C4-2B (cell line): ENCODE results near the gene FCGR2B.
"Not testable (repeated sequence)": the region's sequence is repeated elsewhere in the genome, so short reads cannot be mapped to it uniquely, and the experiment has no call there.

Experiments used
- H3K27ac ChIP-seq: fragments of 450-650 bp; 2 replicates; pipeline ENCODE4 v1.5.1; 2017
- ZFX ChIP-seq: fragments of 450-650 bp; IDR thresholded peaks from 2 replicates; pipeline ENCODE4 v1.6.1; 2017
- TF ChIP-seq, protein P1 (sequence below): fragments of 450-650 bp; conservative IDR thresholded peaks from 2 replicates; pipeline ENCODE4 v1.5.1; 2017; ENCODE audit warnings: mild to moderate bottlenecking

Gene FCGR2B

DNA sequence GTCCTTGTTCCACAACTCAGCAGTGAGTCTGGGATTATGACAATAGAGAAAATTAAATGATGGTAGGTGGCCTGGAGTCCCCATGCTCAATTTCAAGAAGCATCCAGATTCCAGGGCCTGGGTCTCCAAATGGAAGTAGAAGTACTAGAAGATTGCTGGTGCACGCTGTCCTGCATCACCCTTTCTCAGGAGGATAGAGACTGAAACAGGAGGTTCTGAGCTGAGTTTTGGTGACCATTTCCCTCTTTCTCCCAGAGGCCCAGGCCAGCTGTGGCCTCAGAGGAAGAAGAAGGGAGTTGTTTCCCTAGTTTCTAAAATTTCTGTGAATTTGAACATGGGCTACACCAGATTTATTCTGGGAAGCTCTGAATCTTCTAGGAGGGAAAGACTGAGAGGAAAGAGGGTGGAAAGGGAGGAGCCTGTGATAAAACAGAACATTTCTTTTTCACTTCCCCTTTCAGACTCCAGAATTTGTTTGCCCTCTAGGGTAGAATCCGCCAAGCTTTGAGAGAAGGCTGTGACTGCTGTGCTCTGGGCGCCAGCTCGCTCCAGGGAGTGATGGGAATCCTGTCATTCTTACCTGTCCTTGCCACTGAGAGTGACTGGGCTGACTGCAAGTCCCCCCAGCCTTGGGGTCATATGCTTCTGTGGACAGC lies at the start of gene FCGR2B:
Gene FCGR2B (plus strand): TSS at position 460 of the 656 bp plus-strand sequence. CDS start 99 bp downstream, at position 559.
- not testable (repeated sequence) for H3K27ac ChIP-seq

DNA sequence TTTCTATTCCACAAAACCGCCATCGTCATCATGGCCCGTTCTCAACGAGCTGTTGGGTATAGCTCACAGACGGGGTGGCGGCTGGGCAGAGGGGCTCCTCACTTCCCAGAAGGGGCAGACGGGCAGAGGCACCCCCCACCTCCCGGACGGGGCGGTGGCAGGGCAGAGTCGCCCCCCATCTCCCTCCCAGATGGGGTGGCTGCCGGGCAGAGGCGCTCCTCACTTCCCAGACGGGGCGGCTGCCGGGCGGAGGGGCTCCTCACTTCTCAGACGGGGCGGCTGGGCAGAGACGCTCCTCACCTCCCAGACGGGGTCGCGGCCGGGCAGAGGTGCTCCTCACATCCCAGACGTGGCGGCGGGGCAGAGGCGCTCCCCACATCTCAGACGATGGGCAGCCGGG lies 46.5 kb upstream of the FCGR2B start:
- H3K27ac ChIP-seq = not testable (repeated sequence)

DNA sequence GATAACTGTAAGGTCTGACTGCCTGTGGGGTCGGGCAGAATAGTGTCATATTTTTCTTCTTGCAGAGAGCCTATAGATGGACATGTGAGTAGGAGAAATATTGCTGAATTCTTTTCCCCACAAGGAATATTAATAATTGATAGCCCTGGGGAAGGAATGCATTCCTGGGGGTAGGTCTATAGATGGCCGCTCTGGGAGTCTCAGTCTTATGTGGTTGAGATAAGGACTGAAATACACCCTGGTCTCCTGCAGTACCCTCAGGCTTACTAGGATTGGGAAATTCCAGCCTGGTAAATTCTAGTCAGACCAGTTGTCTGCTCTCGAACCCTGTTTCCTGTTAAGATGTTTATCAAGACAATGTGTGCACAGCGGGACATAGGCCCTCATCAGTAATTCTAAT lies 44.4 kb upstream of the FCGR2B start:
- not testable (repeated sequence) for H3K27ac ChIP-seq

DNA sequence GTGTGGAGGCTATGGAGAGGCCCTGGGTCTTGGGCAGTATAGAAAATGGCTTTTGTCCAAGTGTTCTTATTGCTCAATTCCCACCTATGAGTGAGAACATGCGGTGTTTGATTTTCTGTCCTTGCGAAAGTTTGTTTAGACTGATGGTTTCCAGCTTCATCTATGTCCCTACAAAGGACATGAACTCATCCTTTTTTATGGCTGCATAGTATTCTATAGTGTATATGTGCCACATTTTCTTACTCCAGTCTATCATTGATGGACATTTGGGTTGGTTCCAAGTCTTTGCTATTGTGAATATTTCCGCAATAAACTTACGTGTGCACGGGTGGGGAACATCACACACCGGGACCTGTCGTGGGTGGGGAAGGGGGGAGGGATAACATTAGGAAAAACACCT lies 42.5 kb upstream of the FCGR2B start:
- not testable (repeated sequence) for H3K27ac ChIP-seq

DNA sequence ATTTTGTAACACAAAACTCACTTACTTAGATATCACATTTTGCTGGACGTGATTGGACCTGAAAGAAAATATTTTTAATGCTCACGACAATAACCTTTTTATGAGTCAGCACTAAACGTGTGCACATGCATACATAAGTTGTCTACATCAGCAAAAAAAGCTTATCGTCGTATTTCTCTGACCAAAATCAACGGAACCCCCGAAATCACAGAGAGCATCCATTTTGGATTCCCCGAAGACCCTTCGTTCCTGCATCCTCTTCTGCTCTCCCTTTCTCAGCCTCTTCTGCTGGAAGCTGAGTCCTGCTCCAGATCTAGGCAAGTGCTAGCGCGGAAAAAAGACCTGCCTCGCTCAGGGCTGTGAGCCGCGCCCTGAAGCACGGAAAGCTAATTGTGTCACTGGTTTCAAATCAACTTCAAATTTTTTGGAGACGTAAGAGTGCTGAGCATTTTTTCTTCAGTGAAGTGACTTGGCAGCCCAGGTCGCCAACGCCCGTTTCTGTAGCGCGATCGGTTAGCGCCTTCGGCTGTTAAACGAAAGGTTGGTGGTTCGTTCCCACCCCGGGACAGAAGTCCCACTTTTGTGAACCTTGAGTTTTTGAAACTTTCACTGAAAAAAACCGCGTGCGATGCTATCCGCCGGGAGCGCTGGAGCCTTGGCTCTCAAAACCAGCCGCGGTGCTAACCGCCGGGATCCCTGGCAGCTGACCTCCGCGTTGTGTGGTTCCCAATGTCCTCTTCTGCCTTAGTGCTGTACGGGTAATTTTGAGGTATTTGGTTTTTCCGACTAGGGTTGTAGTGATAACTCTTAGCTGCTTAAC lies 41.6 kb upstream of the FCGR2B start:
- not testable (repeated sequence) for H3K27ac ChIP-seq

DNA sequence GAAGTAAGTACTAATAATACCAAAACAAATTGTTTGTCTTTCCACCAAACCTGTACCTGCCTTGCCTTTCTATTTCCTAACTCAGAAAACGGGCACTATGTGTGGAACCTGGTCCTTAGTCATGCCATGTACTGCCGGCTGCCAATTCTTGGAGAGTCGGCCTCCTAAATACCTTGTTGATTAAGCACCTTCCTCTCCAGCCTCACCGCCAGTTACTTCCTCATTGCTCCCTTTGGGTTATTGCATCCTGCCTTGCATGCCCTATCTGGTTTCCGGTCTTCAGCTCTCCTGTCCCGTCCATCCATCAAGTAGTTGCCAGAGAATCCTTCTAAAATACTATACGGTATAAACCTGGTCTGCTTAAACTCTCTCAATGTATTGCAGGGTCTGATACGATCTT lies 40.9 kb upstream of the FCGR2B start:
- H3K27ac ChIP-seq = not testable (repeated sequence)

DNA sequence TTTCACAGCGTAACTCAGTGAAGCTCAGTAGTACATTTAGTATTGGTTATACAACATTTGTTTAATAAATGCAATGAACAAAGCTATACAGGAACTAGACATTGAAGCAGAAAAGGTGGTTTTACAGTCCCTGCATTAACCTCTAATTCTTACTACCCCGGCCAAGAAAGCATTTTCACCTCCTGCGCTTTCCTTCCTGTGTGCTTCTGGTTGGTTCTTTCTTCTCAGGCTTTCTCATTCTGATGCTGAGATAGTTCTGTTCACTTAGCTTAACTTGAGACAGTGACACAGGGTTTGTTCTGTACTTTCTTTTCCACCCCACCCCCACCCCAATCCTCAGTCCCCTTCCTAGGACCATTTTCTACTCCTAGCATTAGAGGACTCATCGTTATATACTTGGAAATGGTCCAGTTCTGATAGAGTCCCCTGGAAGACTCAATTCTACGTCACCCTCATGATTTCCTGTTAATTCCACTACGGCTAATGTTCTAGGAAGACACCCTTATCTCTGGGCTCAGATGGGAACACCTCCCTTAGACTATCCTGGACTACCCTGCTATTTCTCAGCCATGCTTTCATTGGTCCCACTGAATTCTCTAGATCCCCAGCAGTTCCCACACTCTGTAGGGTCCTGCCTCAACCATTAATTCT lies 39.4 kb upstream of the FCGR2B start:
- H3K27ac ChIP-seq = not testable (repeated sequence)

DNA sequence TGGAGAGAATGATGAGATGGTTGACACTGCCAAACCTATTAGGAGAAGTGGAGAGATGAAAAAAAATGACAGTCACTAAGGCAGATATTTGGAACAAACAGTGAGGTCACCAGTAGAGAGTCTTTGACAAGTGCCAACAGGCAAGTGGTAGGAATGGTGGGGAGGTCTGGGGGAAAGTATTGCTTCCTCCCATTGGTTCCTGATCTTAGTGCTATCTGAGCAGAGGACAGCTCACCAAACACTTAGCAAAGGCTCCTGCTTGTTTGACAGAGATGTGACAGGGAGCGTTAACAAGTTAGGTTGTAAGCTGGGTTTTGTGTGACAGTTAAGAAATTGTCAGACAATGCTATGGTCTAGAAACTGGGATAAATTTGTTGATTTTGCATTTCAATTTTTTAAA lies 38.3 kb upstream of the FCGR2B start:
- not testable (repeated sequence) for H3K27ac ChIP-seq

DNA sequence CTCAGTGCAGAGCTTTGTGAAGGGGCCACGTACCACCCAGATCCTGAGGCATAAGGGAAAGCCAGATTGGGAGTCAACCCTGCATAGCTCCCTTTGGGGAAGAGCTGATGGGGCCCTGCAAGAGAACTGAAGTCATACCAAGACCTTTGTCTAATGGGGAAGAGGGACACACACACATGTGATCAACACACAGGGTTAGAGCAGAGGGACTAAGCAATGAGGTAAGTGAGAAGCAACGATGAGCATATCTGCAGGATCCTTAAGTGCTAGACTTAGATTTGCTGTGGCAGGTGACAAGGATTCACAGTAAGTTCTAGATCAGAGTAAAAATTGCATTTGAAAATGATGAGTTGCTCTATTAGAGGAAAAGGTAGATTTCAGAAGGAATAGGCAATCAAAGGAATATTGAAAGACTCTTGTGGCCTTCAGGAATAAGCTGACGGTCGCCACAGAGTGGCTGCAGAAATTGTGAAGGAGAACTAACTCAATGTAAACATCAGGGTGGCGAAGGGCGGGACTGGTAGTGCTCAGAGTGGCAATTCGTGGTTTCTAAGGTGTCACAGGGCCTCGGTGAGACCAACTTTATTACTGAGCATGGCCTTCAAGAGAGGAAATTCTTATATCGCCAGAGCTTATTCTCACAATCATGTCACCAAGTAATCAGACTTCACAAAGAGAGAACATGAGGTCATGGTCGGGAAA lies 36.3 kb upstream of the FCGR2B start:
- not testable (repeated sequence) for H3K27ac ChIP-seq

DNA sequence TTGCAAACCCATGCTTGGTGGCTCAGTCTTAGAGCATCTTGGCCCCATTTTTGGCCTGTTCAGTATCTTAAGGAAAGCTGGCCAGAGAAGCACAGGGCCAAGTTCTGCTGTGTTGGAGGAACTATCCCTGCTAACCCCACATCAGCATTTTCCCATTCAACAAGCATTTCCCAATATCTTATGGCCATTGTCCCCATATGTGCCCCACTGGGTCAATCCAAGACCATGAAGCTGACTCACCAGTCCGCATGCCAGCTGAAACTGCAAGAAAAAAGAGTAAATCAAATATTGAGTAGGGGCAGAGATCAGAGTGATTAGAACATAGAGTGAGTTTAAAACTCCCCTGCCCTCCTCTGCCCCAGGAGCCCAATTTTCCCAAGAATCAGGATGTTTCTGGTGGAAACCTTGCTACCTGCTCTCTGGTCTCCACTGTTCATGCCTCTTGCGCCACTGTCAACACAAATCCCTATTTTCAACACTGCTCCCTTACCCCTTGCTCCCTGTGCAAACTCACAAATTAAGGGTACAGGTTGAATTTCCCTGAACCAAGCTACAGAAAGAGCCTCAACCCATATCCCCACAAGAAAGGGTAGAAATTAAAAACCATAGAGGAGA lies 32.7 kb upstream of the FCGR2B start:
- not testable (repeated sequence) for H3K27ac ChIP-seq

DNA sequence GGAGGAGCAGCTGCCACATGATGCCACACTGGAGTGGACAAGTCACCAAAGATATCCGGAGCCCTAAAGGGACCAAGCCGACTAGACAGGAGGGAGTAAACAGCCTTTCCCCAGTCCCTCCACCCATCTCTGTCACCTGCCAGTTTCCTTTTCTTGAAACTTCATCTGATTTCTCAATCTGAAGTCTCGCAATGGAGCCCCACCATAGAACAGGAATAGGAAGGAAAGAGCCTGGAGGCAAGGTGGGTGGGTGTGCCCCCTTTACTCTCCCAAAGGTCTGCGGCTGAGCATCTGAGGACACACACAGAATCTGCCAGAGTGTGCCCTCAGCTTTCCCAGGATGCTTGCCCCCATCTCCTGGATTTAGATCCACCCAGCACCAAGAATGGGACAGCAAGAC lies 31.9 kb upstream of the FCGR2B start, which contains the start of gene FCGR3B:
Gene FCGR3B (minus strand): TSS at position 101 of the 400 bp plus-strand sequence. CDS start 82 bp downstream, at position 19.
- no peak within 1 kb of the TSS for H3K27ac ChIP-seq
- TF ChIP-seq ZFX = no peak
- TF ChIP-seq, protein P1, sequence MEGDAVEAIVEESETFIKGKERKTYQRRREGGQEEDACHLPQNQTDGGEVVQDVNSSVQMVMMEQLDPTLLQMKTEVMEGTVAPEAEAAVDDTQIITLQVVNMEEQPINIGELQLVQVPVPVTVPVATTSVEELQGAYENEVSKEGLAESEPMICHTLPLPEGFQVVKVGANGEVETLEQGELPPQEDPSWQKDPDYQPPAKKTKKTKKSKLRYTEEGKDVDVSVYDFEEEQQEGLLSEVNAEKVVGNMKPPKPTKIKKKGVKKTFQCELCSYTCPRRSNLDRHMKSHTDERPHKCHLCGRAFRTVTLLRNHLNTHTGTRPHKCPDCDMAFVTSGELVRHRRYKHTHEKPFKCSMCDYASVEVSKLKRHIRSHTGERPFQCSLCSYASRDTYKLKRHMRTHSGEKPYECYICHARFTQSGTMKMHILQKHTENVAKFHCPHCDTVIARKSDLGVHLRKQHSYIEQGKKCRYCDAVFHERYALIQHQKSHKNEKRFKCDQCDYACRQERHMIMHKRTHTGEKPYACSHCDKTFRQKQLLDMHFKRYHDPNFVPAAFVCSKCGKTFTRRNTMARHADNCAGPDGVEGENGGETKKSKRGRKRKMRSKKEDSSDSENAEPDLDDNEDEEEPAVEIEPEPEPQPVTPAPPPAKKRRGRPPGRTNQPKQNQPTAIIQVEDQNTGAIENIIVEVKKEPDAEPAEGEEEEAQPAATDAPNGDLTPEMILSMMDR = no peak

DNA sequence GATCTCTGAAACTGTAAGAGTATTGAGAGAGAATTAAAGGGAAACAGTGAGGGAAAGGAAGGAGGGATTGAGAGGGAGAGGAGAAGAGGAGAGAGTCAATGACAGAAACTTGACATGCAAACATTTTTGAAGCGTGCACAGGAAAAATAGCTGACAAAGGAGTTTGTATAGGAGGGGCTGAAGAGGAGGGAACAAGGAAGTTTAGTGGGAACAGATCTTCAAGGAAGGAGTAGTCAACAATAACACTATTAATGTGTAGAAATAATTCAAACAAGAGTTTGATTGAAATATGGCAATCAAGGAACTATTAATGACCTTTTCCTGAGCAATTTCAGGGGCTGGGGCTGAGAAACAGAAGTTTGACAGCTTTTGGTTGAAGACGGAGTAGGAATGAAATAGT lies 27.9 kb upstream of the FCGR2B start:
- H3K27ac ChIP-seq = not testable (repeated sequence)

DNA sequence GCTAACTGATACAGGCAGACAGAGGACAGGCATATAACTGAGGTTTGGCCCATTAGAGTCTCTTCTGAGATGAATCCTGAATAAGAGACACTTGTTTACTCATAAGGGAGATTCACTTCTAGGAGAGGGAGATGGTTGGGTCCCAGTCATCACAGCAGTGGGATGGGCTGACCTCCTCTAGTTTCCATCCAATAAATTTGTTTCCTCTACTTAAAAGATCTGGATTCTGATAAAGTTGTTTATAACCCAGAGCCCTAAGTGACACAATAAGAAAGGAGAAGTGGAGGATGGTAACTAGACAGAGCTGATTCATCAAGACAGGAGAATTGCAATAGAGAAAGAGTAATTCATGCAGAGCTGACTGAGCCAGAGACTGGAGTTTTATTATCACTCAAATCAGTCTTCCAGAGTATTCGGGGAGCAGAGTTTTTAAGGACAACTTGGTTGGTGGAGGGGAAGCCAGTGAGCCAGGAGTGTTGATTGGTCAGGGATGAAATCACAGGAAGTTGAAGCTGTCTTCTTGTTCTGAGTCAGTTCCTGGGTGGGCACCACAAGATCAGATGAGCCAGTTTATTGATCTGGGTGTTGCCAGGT lies 26.7 kb upstream of the FCGR2B start:
- H3K27ac ChIP-seq = not testable (repeated sequence)

DNA sequence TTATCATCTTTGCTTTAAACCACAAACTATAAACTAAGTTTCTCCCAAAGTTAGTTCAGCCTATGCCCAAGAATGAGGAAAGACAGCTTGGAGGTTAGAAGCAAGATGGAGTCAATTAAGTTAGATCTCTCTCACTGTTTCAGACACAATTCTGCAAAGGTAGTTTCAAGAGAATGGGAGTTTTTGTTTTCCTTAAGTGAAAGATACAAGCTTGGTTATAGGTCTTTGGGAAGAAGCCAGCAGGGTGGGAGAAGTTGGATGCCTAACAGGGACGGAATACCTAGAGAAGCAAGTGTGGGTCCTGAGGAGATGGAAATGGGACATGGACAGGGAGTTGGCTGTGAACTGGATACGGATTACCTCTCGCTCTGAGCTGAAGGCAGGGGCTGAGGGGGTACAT lies 26.0 kb upstream of the FCGR2B start:
- not testable (repeated sequence) for H3K27ac ChIP-seq

DNA sequence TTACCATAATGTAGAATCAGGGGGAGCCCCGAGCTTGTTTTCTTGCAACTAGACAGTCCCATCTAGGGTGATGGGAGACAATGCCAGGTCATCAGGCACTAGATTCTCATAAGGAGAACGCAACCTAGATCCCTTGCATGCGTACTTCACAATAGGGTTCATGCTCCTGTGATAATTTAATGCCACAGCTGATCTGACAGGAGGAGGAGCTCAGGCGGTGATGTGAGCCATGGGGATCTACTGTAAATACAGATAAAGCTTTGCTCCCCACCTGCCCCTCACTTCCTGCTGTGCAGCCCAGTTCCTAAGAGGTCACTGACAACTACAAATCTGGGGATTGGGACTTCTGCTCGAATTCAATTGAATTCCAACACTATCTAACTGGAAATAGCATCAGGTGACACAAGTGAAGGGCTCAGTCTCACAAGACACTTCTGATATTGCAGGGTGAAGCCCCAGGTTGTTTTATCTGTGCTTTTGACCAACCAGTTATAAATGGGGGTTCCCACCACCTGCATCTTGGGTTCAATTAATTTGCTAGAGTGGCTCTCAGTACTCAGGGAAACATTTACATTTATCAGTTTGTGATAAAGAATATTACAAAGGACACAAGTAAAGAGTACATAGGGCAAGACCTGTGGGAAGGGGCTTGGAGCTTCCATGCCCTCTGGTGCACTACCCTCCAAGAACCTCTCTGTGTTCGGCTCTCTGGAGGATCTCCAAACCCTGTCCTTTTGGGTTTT lies 24.5 kb upstream of the FCGR2B start:
- H3K27ac ChIP-seq = not testable (repeated sequence)

DNA sequence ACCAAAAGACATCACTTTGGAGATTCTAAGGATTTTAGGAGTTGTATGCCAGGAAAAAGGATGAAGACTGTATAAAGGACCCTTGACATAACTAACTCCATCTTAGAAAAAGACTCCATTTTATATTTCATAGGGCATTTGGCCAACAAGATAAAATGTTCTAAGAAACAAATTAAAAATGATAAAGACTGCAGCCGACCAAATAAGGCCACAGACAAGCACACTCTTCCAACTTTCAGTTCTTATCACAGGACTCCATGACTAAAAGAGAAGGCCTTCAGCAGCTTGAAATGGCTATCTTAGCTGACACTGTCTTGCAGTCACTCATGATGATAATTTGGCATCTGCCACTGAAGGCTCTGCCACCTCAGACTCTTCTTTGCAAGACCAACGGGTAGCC lies 23.7 kb upstream of the FCGR2B start:
- H3K27ac ChIP-seq = not testable (repeated sequence)

DNA sequence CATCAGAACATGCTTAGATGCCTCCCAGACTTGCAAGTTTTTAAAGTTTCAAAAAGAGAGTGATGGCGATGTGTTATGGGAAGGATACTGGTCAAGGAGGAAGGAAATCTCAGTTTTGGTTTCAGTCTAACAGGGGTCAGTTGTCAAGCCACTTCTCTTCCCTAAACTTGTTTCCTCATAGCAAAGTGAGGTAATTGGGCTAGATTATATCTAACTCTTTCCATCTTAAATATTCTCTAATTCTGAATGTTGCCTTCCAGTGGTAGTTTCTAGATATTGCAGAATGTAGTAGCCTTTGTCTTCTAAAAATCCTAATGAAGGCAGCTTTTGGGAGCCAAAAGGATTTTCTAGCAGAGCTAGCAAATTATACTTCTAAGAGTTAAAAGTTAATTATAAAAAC lies 20.2 kb upstream of the FCGR2B start:
- not testable (repeated sequence) for H3K27ac ChIP-seq

DNA sequence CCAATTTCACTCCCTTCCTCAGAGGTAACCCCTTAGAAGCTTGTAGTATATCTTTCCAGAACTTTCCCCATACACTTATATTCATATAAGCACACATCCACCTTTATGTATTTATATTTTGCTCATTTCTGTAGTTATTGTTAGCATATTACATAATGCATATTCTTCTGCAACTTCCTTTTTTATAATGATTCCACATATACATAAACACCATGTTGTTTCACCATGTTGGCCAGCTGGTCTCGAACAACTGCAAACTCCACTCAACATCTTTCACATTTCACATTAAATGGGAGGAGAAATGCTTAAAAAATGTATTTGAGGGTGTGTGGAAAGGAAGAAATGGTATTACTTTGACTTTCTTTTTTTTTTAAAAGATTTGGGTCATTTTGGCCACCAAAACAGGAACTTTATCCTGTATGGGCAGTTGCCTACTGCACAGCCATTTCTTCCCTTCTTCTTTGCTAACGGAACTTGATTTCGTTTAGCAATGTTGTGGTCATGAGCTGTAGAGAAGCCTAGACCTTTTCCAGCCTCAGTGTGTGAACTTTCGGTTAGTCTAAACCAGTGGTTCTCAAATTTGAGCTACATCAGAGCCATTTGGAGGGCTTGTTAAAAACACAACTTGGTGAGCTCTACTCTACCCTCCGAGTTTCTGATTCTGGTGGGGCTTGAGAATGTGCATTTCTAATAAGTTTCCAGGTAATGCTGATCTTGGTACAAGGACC lies 19.3 kb upstream of the FCGR2B start:
- not testable (repeated sequence) for H3K27ac ChIP-seq
